ENCODE measurements around the gene SLC9B1.
A peak's percentile ranks its signal among the peaks of the same experiment; 100 is the strongest.

Gene SLC9B1, protein sequence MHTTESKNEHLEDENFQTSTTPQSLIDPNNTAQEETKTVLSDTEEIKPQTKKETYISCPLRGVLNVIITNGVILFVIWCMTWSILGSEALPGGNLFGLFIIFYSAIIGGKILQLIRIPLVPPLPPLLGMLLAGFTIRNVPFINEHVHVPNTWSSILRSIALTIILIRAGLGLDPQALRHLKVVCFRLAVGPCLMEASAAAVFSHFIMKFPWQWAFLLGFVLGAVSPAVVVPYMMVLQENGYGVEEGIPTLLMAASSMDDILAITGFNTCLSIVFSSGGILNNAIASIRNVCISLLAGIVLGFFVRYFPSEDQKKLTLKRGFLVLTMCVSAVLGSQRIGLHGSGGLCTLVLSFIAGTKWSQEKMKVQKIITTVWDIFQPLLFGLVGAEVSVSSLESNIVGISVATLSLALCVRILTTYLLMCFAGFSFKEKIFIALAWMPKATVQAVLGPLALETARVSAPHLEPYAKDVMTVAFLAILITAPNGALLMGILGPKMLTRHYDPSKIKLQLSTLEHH

DNA sequence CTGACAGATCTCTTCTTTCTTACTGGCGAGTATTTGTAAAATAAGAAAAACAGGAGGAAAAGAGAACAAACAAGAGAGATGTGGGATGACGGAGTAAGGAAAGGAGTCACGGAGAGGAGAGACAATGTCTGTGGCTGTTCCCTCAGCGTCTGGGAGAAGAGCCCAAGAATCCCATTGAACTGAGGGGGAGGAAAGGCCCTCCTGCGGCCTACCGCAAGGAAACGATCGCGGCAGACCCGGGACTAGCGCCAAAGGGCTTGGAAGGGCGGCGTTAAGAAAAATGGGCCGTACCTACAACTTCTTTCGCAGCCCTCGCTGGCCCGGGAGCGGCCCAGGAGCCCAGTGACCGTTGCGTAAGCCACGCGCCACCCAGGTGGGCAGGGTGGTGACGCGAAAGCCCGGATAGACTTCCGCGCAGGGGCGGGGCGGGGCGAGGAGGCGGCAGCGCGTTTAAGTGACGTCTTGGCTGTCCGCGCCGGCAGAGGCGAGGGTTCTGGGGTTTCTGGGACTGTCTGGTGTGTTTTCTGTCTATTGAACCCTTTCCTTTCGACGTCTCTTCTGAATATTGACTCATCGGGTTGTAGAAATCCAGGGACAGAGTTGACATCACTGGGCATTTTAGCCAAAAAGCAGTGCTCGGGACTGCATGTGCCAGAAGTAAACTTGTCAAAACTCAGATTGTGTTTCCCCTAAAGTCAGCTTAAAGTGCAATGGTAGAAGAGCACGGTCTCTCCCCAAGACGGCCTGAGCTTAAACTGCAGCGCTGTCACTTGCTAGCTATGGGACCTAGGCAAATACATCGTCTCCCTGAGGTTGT lies at the start of gene SLC9B1:
Gene SLC9B1, minus strand, starts transcription at position 398 of the 817 bp plus-strand sequence. CDS start 27,994 bp downstream, outside the sequence.
- DNase-seq = peak; percentile 95

- no peak for DNase-seq
These were observed 48.5 kb upstream of the SLC9B1 start for GRCh38 chr4:103067841-103068547.

DNA sequence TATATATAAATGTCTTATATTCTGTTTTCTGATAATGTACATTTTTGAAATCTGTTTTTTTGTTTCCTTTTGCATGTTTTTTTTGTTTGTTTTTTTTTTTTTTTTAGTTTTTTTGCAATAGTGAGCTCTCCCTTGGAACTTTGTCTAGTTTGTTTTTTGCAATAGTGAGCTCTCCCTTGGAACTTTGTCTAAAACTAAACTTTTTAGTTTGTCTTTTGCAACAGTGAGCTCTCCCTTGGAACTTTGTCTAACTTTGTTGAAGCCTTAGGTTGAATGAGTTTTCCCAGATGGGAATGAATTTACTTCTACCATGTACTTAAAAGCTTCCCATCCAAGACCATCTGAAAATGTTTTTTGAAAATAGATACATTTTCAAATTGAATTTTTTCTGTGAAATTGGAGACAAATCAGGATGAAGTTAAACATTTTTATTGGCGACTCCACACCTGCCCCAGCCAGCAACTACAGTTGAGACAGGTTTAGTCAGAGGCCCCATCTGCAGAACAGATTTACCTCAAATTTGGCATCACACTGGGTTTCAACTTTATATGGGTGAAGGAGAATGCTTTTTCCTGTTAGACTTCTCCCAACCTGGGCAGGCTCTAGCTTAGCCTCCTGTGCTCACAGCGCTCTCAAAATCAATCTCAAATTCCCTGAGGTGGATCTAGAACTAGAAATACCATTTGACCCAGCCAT lies 41.1 kb upstream of the SLC9B1 start:
- no peak for DNase-seq

GRCh38 chr4:103054030-103054429 lies 34.5 kb upstream of the SLC9B1 start:
- no peak for DNase-seq

- DNase-seq = no peak
These were observed 33.3 kb upstream of the SLC9B1 start for GRCh38 chr4:103052779-103053178.

DNA sequence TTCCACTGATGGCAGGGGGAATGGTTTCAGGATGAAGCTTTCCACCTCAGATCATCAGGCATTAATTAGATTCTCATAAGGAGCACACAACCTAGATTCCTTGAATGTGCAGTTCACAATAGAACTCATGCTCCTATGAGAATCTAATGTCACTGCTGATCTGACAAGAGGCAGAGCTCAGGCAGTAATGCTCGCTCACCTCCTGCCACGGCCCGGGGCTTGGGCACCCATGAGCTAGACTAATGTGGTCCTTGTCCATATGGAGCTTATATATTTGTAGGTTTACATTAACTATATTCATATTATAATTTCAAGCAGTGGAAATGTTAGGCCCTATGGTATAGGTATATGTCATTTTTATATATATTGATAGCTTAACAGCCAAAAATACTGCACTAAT lies 32.6 kb upstream of the SLC9B1 start:
- no peak for DNase-seq

GRCh38 chr4:103050736-103051436 lies 31.4 kb upstream of the SLC9B1 start:
- DNase-seq = no peak

DNA sequence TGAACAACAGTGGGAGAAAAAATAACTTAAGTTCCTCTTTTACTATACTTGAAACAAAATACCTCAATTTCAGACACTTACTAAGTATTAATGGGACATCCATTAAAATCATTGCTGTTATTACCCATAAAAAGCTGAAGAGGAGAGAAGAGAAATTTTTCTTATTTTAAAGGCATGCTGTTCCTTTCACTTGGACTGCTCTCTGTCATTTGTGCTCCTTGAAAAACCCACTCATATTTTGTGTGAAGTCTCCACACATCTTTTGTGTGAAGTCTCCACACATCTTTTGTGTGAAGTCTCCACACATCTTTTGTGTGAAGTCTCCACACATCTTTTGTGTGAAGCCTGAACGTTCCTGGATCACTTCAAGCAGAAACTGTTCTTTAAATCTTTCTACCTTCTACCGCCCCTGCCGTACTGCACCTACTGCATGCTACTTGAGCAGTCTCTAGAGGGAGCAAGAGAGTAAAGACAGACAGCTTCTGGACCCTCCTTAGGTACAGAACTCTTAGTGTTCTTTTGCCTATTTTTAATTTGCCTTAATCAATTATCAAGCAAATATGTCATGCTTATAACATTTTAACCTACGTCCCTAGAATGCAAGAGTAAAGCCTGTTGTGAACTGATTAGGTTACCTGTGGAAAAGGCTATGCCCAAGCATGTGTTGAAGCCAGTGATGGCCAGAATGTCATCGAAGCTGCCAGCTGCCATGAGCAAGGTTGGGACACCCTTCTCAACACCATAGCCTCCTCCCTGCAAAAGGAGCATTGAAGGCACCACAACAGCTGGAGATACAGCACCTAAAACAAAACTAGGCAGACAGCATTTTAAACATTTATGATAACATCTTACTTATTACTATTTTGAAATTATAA lies 27.1 kb upstream of the SLC9B1 start:
- DNase-seq = peak; percentile 35 to 66

DNA sequence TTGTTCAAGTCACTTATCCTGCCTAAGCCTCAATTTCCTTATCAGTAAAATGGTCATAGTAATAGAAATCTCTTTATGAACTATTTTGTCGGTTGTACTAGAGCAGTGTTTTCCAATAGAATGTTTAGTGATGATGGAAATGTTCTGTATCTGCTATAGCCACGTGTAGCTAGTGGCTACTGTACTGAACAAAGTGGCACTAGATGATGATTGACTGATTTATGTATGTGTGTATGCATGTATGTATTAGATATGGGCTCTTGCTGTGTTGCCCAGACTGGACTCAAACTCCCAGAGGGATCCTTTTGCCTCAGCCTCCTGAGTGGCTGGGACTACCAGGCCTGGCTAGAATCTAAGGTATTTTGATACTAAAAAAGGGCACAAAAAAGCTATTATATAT lies 24.7 kb upstream of the SLC9B1 start:
- no peak for DNase-seq

DNA sequence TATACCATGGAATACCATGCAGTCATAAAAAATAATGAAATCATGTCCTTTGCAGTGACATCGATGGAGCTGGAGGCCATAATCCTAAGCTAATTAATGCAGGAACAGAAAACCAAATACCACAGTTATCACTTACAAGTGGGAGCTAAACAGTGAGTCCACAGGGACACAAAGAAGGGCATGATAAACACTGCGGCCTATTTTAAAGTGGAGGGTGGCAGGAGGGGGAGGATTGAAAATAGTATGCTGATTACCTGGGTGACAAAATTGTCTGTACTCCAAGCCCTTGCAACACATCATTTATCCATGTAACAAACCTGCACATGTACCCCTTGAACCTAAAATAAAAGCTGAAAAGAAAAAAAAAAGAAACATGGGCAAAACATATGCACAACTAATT lies 16.7 kb upstream of the SLC9B1 start:
- no peak for DNase-seq

DNA sequence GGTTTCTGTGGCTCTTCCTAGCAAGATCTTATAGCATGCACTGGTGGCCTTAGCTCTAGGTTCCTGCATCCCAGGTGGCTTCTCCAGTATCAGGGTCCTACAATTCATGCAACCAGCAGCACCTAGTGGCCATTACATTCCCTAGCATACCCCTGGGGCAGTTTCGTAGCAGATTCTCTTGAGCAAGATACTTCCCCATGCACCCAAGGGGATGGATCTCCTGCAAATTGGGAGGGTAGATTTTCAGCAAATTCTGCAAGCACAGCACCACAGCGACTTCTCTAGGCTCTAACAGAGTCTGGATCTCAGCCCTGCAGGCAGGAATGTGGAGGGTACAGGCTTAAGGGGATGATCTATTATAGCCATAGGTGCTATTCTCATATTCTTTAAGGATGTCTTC lies 13.1 kb upstream of the SLC9B1 start:
- no peak for DNase-seq

- DNase-seq = no peak
These were observed 11.3 kb upstream of the SLC9B1 start for GRCh38 chr4:103030791-103031190.

- DNase-seq = no peak
These were observed 9.8 kb upstream of the SLC9B1 start for GRCh38 chr4:103029300-103029699.

DNA sequence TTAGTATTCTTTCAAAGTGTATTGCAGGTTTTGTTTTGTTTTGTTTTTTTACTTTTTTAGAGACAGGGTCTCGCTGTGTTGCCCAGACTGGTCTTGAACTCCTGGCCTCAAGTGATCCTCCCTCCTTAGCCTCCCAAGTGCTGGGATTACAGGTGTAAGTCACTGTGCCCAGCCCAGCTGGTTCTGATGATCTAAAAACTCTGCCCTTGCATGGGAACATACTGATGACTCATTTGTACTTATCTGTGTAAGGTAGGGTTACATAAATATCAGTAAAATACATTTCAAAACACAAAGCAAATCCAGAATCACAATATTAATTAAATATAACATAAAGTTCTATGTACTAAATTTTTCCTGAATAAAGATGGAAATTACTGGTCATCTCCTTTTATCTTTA lies 7.4 kb upstream of the SLC9B1 start:
- no peak for DNase-seq

GRCh38 chr4:103024996-103025395 lies 5.5 kb upstream of the SLC9B1 start:
- no peak for DNase-seq

DNA sequence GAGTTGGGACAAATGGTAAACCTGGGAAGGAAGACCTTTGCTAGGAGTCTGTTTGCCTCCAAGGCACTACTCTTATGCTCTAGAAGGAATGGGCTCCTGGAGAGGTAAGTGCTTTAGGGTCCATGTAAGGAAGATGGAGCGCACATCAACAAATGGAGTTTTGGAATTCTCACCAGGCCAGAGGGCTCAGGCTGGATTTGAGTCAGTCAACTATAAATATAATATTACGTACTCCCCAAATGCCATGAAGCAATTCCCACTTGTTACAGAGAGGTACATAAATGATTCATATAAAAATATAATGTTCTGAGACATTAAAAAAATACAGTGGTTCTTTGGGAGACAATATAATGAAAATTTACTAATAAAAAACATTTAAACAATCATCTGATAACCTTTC lies 1.6 kb upstream of the SLC9B1 start:
- DNase-seq = no peak

GRCh38 chr4:103018391-103019307 lies 856 bp downstream of the SLC9B1 start:
- DNase-seq = peak in 1 of 2 donors; percentile 23

DNA sequence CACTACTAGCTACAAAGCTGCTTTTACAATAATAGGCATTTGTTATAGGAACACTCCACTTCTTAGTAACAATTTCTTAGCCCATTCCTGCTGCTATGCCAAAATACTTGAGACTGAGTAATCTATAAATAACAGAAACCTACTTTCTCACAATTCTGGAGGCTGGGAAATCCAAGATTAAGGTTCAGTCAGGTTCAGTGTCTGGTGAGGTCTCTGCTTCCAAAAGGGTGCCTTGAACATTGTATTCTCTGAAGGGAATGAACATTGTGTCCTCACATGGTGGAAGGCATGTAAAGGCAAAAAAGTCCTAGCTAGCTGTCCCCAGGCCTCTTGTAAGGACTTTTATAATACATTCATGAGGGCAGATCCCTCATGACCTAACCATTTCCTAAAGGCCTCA lies 7.0 kb downstream of the SLC9B1 start:
- DNase-seq = no peak

GRCh38 chr4:103012060-103012459 lies 7.4 kb downstream of the SLC9B1 start:
- no peak for DNase-seq

Data from CD4-positive, alpha-beta T cell treated with Interleukin-4 for 1 hour (primary cell).